Sigmoid colon (tissue), 3 donors: ENCODE data around the gene SHB.

Experiments used
- CTCF ChIP-seq, 4 experiments: fragments of 450-650 bp in 3 of 4; fragments of 200-600 bp in 1 of 4; IDR thresholded peaks; one replicate each; pipeline ENCODE4 v1.5.1; 2016 to 2019; ENCODE audit warnings: antibody characterized with exemption in 4 of 4, mild to moderate bottlenecking in 3 of 4, moderate library complexity in 2 of 4
- POLR2A ChIP-seq, 2 donors: fragments of 450-650 bp; IDR thresholded peaks; one replicate each; pipeline ENCODE4 v1.6.1; 2016; ENCODE audit warnings: antibody characterized with exemption in 2 of 2, mild to moderate bottlenecking in 2 of 2, moderate library complexity in 2 of 2

DNA sequence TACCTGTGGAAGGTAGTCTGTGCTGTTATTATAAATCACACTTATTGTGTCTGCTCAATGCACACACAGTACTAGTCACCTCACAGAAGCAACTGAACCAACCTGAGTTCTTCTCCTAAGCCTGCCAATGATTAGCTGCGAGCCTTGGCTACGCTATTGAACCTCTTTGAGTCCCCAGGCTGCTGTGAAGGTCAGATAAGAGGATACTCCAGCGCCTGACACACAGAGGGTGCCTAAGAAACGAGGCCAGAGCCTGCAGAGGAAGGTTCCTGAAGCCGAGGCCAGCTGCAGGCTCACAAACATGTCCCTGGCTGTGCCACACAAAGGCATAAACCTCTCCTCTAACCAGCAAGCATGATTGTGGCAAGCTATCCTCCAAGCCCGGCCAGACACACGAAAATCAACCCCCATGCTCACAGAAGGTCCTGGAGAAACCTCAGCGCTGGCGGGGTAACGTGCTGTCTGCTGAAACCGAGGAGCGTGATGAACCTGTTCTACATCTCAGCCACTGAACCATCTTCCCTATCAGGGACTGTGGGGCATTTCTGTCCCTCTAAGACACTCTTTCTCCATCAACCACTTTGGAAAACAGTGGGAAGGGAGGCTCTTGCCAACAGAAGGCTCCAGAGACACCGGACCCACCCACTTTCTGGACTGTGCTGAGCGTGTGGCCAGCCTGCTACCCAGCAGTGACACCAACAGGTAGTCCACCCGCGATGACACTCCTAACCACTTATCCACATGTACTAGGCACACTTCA, 111.9 kb downstream of the SHB start:
- TF ChIP-seq CTCF (IDR thresholded peaks at IDR 0.05) (no peak), POLR2A (IDR thresholded peaks at IDR 0.05) (no peak)
